Spleen (tissue), 11 donors: ENCODE measurements around the gene CNPPD1. TPM values are rescaled to one million over a fixed set of nuclear protein-coding genes. Genes with fewer than 3 reads are reported as not detected.
A peak's percentile ranks its signal among the peaks of the same experiment; 100 is the strongest.

Experiments
- DNase-seq: peaks from one replicate; pipeline ENCODE4 v3.0.0-alpha.2; 2020
- H3K27ac ChIP-seq, 8 donors: fragments of 200-600 bp; sonication (generic) in 7 of 8; 1 replicate in 4 of 8; 2 replicates in 4 of 8; pipeline versions ENCODE4 v1.5.0 to v1.8.0; 2016 to 2021; ENCODE audit warnings: inconsistent platforms in 4 of 8, mild to moderate bottlenecking in 4 of 8, moderate library complexity in 1 of 8
- H3K27me3 ChIP-seq, 7 donors: fragments of 200-600 bp; sonication (generic) in 6 of 7; replicated peaks in 1 of 7; 1 replicate in 4 of 7; 2 replicates in 3 of 7; pipeline versions ENCODE4 v1.5.0 to v1.8.0; 2016 to 2021; ENCODE audit warnings: inconsistent platforms in 3 of 7, mild to moderate bottlenecking in 1 of 7
- H3K36me3 ChIP-seq, 6 donors: fragments of 200-600 bp; sonication (generic) in 5 of 6; 1 replicate in 4 of 6; 2 replicates in 2 of 6; pipeline versions ENCODE4 v1.5.0 to v1.8.0; 2016 to 2021; ENCODE audit warnings: inconsistent platforms in 2 of 6
- H3K4me1 ChIP-seq, 6 donors: fragments of 200-600 bp; sonication (generic) in 5 of 6; 1 replicate in 3 of 6; 2 replicates in 3 of 6; pipeline versions ENCODE4 v1.5.0 to v1.8.0; 2016 to 2021; ENCODE audit warnings: inconsistent platforms in 3 of 6
- H3K4me3 ChIP-seq, 8 donors: fragments of 200-600 bp; sonication (generic) in 7 of 8; 1 replicate in 4 of 8; 2 replicates in 4 of 8; pipeline versions ENCODE4 v1.5.0 to v1.8.0; 2016 to 2021; ENCODE audit warnings: inconsistent platforms in 4 of 8, mild to moderate bottlenecking in 4 of 8, moderate library complexity in 2 of 8
- H3K9me3 ChIP-seq, 8 donors: fragments of 200-600 bp; sonication (generic) in 7 of 8; 1 replicate in 4 of 8; 2 replicates in 4 of 8; pipeline versions ENCODE4 v1.5.0 to v1.8.0; 2016 to 2021; ENCODE audit warnings: inconsistent platforms in 4 of 8
- POLR2A ChIP-seq, 3 donors: fragments of 450-650 bp; IDR thresholded peaks; one replicate each; pipeline ENCODE4 v1.5.1; 2017; ENCODE audit warnings: antibody characterized with exemption in 3 of 3, mild to moderate bottlenecking in 1 of 3
- POLR2AphosphoS5 ChIP-seq, 3 donors: sonication (generic); formaldehyde crosslinking; IDR thresholded peaks; one replicate each; pipeline ENCODE4 v1.5.1; 2017; ENCODE audit warnings: antibody characterized with exemption in 3 of 3
- WGBS, 5 donors: extraction: QIAGEN DNeasy Blood & Tissue Kit in 3 of 5; methylation state at CpG; one replicate each; pipeline versions ENCODE4 v1.1.5 to v1.1.7; 2013 to 2018; 5-methylcytosine and 5-hydroxymethylcytosine counted together
- intact Hi-C: fragments of 100-400 bp; cut with DNase I; formaldehyde crosslinking; loops from one replicate; pipeline ENCODE4 v1.15.0; 2023; ENCODE audit warnings: low total_unique reads
- polyA plus RNA-seq, 3 donors: library from polyadenylated mRNA; stranded (reverse); fragments of 200-250 nt; gene quantifications; one replicate each; pipeline ENCODE4 v1.2.1, GENCODE V29; 2013
- total RNA-seq, 7 donors: library from RNA; depleted of rRNA in 3 of 7; stranded (reverse); fragments of >200 nt in 3 of 7; fragmentation: NEBNext Ultra II Directional in 4 of 7; extraction: Animal tissue kit (Norgen Biotek cat#: 25700) in 4 of 7; gene quantifications; one replicate each; pipeline versions ENCODE4 v1.1.0 to v1.2.1, GENCODE V29; 2016 to 2021
- TF ChIP-seq, protein P1 (sequence below), 11 experiments: fragments of 200-600 bp in 7 of 11; fragments of 450-650 bp in 4 of 11; sonication (generic) in 4 of 11; IDR thresholded peaks in 8 of 11; conservative IDR thresholded peaks in 3 of 11; 1 replicate in 7 of 11; 2 replicates in 4 of 11; pipeline versions ENCODE4 v1.4.0 to v1.8.0; 2016 to 2021; ENCODE audit warnings: antibody characterized with exemption in 11 of 11, inconsistent platforms in 4 of 11, mild to moderate bottlenecking in 1 of 11
- donor health status: healthy with polysubstance abuse.
- donor health status: DM: no; HTN: no; CAD: no; lungs with moderate emphysema.
- donor health status: DM: no; HTN: no; CAD: no.
- donor health status: Bipolar disorder and iron deficiency.
- donor health status: healthy.
- donor health status: DM: no; HTN: no; CAD: no.
- donor health status: DM: yes; HTN: yes; CAD: no.

Gene CNPPD1
- total and polyA plus RNA-seq, 10 donors, result 51.3 to 80.8 (median 65.2) TPM

DNA sequence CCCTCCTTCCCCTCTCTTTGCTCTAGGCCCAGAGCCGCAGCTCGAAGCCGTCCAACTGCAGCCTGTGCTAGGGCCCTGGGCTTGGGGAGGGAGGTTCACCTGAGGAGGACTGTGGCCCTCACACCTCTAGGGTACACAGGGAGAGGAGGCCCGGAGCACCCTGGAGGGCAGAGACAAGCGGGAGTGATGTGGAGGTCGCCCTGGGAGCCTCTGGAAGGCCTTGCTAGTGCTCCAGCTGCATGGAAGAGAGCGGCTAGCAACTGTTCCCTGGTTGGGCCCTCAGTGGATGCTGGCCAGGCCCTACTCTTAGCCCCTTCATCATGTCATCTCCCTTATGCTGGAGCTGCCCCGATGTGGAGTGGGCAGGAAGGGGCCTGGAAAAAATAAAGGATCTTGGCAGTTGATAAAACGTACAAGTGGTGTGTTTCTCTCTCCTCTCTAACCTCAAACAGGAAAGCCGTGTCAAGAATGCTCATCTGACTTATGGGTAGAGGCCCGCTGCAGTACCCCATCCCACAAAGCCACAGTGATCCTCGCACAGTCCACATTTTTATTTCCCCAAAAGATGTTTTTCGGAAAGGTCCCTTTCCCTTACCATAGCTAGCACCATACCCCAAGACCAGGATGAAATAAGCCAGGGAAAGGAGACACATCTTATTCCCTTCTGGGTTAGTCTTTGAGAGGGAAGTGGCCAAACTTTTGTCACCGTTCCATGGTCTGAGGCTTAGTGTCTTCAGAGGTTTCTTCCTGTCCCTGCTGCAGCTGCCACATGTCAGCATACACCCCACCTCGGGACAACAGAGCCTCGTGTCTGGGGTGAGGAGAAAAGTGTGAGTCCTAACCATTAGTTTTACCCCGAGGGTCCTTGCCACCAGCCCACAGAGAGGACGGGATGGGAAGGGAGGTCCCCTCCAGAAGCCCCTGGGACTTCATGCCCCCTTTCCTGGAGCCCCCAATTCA lies 32.8 kb upstream of the CNPPD1 start:
- intact Hi-C loops, result loop anchor here (5.0 kb wide), 1 partner anchor 37 kb away; the partner anchor contains the start of gene SLC23A3
- Histone ChIP-seq H3K4me3 (no peak overlapping the region), H3K27ac (peak overlapping the region in 3 of 8 donors; percentile 8 to 96 (median 69)), H3K4me1 (peaks cover 7 to 72% (median 35%) of the 10 kb centered on the region in 6 donors), H3K27me3 (no peaks in the 10 kb centered on the region), H3K9me3 (no peaks in the 10 kb centered on the region), H3K36me3 (peaks cover 0 to 64% (median 15%) of the 10 kb centered on the region in 6 donors)
- peak; percentile 76 for DNase-seq
- TF ChIP-seq, protein P1, sequence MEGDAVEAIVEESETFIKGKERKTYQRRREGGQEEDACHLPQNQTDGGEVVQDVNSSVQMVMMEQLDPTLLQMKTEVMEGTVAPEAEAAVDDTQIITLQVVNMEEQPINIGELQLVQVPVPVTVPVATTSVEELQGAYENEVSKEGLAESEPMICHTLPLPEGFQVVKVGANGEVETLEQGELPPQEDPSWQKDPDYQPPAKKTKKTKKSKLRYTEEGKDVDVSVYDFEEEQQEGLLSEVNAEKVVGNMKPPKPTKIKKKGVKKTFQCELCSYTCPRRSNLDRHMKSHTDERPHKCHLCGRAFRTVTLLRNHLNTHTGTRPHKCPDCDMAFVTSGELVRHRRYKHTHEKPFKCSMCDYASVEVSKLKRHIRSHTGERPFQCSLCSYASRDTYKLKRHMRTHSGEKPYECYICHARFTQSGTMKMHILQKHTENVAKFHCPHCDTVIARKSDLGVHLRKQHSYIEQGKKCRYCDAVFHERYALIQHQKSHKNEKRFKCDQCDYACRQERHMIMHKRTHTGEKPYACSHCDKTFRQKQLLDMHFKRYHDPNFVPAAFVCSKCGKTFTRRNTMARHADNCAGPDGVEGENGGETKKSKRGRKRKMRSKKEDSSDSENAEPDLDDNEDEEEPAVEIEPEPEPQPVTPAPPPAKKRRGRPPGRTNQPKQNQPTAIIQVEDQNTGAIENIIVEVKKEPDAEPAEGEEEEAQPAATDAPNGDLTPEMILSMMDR (IDR thresholded peaks at IDR 0.05 in 8 of 11, conservative IDR thresholded peaks at IDR 0.05 in 3 of 11), result no peak
- TF ChIP-seq POLR2A (IDR thresholded peaks at IDR 0.05), result no peak
- TF ChIP-seq POLR2AphosphoS5 (IDR thresholded peaks at IDR 0.05), result peak in 1 of 3 donors; percentile 44
- 44 to 66% (median 50%) methylated on average over 18 of the region's 18 CpGs for WGBS, 5 donors

GRCh38 chr2:219207884-219208740 lies 31.4 kb upstream of the CNPPD1 start:
- peaks cover 7 to 66% (median 35%) of the 10 kb centered on the region in 6 donors for H3K4me1 ChIP-seq
- no peaks in the 10 kb centered on the region for H3K9me3 ChIP-seq
- peaks cover 0 to 50% (median 15%) of the 10 kb centered on the region in 6 donors for H3K36me3 ChIP-seq
- DNase-seq, result peak; percentile 71
- peak overlapping the region in 4 of 8 donors; percentile 51 to 84 (median 59) for H3K4me3 ChIP-seq
- peak overlapping the region; percentile 93 to 98 (median 97) for H3K27ac ChIP-seq
- WGBS, 5 donors, result 63 to 78% (median 66%) methylated on average over 16 to 17 of the region's 17 CpGs
- intact Hi-C loops, result loop anchor here (5.0 kb wide), 1 partner anchor 36 kb away; the partner anchor contains the start of gene SLC23A3
- no peaks in the 10 kb centered on the region for H3K27me3 ChIP-seq
- no peak for TF ChIP-seq POLR2A (IDR thresholded peaks at IDR 0.05)
- no peak for TF ChIP-seq POLR2AphosphoS5 (IDR thresholded peaks at IDR 0.05)
- TF ChIP-seq, protein P1 (IDR thresholded peaks at IDR 0.05 in 8 of 11, conservative IDR thresholded peaks at IDR 0.05 in 3 of 11), result no peak

- peak overlapping the region; percentile 51 to 84 (median 60) for H3K4me3 ChIP-seq
- H3K9me3 ChIP-seq, result no peaks in the 10 kb centered on the region
- 11 to 27% (median 23%) methylated on average over 20 to 22 of the region's 22 CpGs for WGBS, 5 donors
- peak; percentile 77 for DNase-seq
- peaks cover 7 to 61% (median 35%) of the 10 kb centered on the region in 6 donors for H3K4me1 ChIP-seq
- peaks cover 0 to 42% (median 15%) of the 10 kb centered on the region in 6 donors for H3K36me3 ChIP-seq
- intact Hi-C loops, result loop anchor here (5.0 kb wide), 1 partner anchor 35 kb away; the partner anchor contains the start of gene SLC23A3
- TF ChIP-seq POLR2A (IDR thresholded peaks at IDR 0.05) (no peak), POLR2AphosphoS5 (IDR thresholded peaks at IDR 0.05) (no peak)
- TF ChIP-seq, protein P1 (IDR thresholded peaks at IDR 0.05 in 8 of 11, conservative IDR thresholded peaks at IDR 0.05 in 3 of 11), result no peak
- H3K27me3 ChIP-seq, result no peaks in the 10 kb centered on the region
- peak overlapping the region; percentile 93 to 98 (median 97) for H3K27ac ChIP-seq
These were observed 30.6 kb upstream of the CNPPD1 start for GRCh38 chr2:219207134-219207883.
